Measurements from ENCODE around the gene PLCD3. TPM values are rescaled to one million over a fixed set of nuclear protein-coding genes. Genes with fewer than 3 reads are reported as not detected.

The PLCD3 gene
- total and polyA plus RNA-seq, 8 donors: 7.6 to 215 (median 42.1) TPM

DNA sequence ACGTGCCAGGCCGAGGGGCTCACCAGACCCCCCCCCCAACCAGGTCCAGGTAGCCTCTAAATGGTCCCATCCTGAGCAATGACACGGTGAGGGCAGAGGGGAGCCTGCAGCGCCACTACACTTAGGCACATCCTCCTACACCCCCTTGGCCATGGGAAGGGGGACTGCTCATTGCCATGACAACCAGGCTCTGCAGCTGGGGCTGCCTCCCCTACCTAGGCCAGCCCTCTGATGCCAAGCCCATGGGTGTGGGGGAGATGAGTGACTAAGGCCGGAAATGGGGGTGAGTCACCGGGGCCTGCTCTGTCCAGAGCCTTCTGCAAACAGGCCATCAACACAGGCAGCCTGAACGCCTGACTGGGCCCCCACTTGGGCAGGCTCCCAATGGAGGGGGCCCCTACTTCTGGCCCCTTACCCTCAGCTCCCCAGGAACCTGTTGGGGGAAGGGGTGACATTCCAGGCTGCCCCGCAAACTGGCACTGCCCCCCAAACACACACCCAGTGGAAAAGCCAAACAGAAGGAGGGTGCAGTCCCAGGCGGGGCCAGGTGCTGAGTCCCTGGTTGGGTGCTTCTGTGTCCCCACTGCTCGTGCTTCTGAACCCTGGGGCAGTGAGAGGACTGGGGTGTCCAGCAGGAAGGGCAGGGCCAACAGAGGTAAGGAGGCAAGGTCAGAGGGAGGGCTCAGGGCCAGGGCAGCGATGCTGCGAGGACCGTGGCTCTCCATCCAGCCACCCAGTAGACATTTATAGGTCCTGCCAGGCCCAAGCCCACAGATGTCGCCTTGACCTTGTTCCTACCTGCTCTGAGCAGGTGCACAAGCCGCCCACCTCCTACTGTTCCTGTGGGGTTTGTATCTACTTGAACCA lies 8.2 kb downstream of the PLCD3 start:
- H3K4me1 ChIP-seq: peaks cover 46 to 78% (median 56%) of the 10 kb centered on the region in 4 donors

GRCh38 chr17:45123076-45123770 lies 9.1 kb downstream of the PLCD3 start:
- peaks cover 9 to 32% (median 28%) of the 10 kb centered on the region in 4 donors for H3K36me3 ChIP-seq
- intact Hi-C loops (cut with DNase I; ENCODE audit: low total_unique reads): no loop called here
- H3K4me3 ChIP-seq: no peak overlapping the region
- H3K9me3 ChIP-seq: no peaks in the 10 kb centered on the region
- TF ChIP-seq POLR2A (IDR thresholded peaks at IDR 0.05): no peak
- TF ChIP-seq POLR2AphosphoS5 (IDR thresholded peaks at IDR 0.05): no peak
- TF ChIP-seq CTCF (IDR thresholded peaks at IDR 0.05): no peak
- no peak for TF ChIP-seq EP300 (IDR thresholded peaks at IDR 0.05)
- WGBS, 5 donors: 84 to 90% (median 89%) methylated on average over 6 of the region's 6 CpGs
- no peaks in the 10 kb centered on the region for H3K27me3 ChIP-seq
- DNase-seq: no peak
- H3K4me1 ChIP-seq: peaks cover 36 to 68% (median 47%) of the 10 kb centered on the region in 4 donors
- H3K27ac ChIP-seq: peak overlapping the region; percentile 29 to 78 (median 67)

More for the DNA sequence above, 8.2 kb downstream of the PLCD3 start:
- H3K4me3 ChIP-seq: no peak overlapping the region
- intact Hi-C loops (cut with DNase I; ENCODE audit: low total_unique reads): no loop called here
- H3K9me3 ChIP-seq: no peaks in the 10 kb centered on the region
- H3K27ac ChIP-seq: peak overlapping the region; percentile 15 to 78 (median 67)
- DNase-seq: peak; percentile 65 to 91
- H3K36me3 ChIP-seq: peaks cover 5 to 23% (median 18%) of the 10 kb centered on the region in 4 donors
- 54 to 68% (median 64%) methylated on average over 11 to 15 of the region's 15 CpGs for WGBS, 5 donors
- no peaks in the 10 kb centered on the region for H3K27me3 ChIP-seq
- TF ChIP-seq POLR2A (IDR thresholded peaks at IDR 0.05): no peak
- TF ChIP-seq CTCF (IDR thresholded peaks at IDR 0.05): no peak
- peak in 1 of 3 donors; percentile 45 for TF ChIP-seq POLR2AphosphoS5 (IDR thresholded peaks at IDR 0.05)
- no peak for TF ChIP-seq EP300 (IDR thresholded peaks at IDR 0.05)

- peaks cover 26 to 49% (median 29%) of the 10 kb centered on the region in 4 donors for H3K4me1 ChIP-seq
- intact Hi-C loops (cut with DNase I; ENCODE audit: low total_unique reads): no loop called here
- H3K4me3 ChIP-seq: no peak overlapping the region
- H3K27ac ChIP-seq: no peak overlapping the region
- 62 to 91% (median 75%) methylated on average over 16 to 45 of the region's 45 CpGs for WGBS, 5 donors
- H3K36me3 ChIP-seq: peaks cover 15 to 54% (median 39%) of the 10 kb centered on the region in 4 donors
- TF ChIP-seq POLR2AphosphoS5 (IDR thresholded peaks at IDR 0.05) (no peak), EP300 (IDR thresholded peaks at IDR 0.05) (no peak), POLR2A (IDR thresholded peaks at IDR 0.05) (no peak), CTCF (IDR thresholded peaks at IDR 0.05) (no peak)
- no peaks in the 10 kb centered on the region for H3K9me3 ChIP-seq
- no peaks in the 10 kb centered on the region for H3K27me3 ChIP-seq
- no peak for DNase-seq
These were observed 11.3 kb downstream of the PLCD3 start for GRCh38 chr17:45121055-45121454.

- intact Hi-C loops (cut with DNase I; ENCODE audit: low total_unique reads): no loop called here
- 88 to 92% (median 91%) methylated on average over 10 to 22 of the region's 22 CpGs for WGBS, 5 donors
These were observed 11.8 kb downstream of the PLCD3 start for GRCh38 chr17:45120558-45120957.

More at GRCh38 chr17:45120558-45120957, 11.8 kb downstream of the PLCD3 start:
- Histone ChIP-seq H3K36me3 (peaks cover 15 to 58% (median 43%) of the 10 kb centered on the region in 4 donors), H3K4me3 (no peak overlapping the region), H3K9me3 (no peaks in the 10 kb centered on the region), H3K27me3 (no peaks in the 10 kb centered on the region), H3K4me1 (peaks cover 26 to 46% (median 29%) of the 10 kb centered on the region in 4 donors), H3K27ac (no peak overlapping the region)
- no peak for DNase-seq
- no peak for TF ChIP-seq CTCF (IDR thresholded peaks at IDR 0.05)
